ENCODE measurements around the gene KSR1. TPM values are rescaled to one million over a fixed set of nuclear protein-coding genes. Genes with fewer than 3 reads are reported as not detected.
"Not testable (repeated sequence)": the region's sequence is repeated elsewhere in the genome, so short reads cannot be mapped to it uniquely, and the experiment has no call there.

KSR1 gene
- total RNA-seq, 2 donors from 2014 or later, result 13.9 to 16.5 TPM

DNA sequence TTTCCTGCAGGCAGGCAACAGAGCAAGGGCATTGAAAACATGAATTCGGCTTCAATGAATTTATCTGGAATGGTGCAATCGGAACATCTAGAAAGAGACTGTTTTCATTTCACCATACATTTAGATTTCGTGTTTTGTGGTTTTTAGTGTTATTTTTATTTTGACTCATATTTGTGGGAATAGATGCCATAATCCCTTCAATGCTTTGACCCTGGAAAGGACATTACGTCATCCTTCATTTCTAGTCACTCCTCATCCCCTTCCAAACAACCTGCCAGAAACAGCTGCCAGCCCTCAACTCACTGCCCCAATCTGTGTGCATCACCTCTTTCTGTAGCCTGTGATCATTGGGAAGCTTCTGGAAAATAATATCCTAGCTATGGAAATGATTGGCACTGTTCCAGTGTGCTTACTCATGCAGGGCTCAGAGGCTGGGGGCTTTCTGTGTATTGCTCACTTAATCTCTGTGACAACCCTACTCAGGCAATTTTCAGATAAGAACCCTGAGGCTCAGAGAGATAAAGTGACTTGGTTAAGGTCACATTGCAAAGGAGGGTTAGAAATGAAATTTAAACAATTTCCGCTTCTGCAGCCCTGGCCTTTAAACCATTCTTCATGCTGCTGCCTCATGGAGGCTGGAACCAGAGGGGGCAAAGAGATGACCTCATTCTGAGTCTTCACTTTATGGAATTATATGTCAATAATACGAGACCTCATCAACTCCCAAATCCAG lies 9.5 kb upstream of the KSR1 start:
- no peak overlapping the region for H3K27ac ChIP-seq
- H3K9me3 ChIP-seq, result no peaks in the 10 kb centered on the region
- H3K4me1 ChIP-seq, result no peaks in the 10 kb centered on the region
- no peaks in the 10 kb centered on the region for H3K36me3 ChIP-seq
- intact Hi-C loops (cut with DNase I), result no loop called here
- TF ChIP-seq, protein P1, sequence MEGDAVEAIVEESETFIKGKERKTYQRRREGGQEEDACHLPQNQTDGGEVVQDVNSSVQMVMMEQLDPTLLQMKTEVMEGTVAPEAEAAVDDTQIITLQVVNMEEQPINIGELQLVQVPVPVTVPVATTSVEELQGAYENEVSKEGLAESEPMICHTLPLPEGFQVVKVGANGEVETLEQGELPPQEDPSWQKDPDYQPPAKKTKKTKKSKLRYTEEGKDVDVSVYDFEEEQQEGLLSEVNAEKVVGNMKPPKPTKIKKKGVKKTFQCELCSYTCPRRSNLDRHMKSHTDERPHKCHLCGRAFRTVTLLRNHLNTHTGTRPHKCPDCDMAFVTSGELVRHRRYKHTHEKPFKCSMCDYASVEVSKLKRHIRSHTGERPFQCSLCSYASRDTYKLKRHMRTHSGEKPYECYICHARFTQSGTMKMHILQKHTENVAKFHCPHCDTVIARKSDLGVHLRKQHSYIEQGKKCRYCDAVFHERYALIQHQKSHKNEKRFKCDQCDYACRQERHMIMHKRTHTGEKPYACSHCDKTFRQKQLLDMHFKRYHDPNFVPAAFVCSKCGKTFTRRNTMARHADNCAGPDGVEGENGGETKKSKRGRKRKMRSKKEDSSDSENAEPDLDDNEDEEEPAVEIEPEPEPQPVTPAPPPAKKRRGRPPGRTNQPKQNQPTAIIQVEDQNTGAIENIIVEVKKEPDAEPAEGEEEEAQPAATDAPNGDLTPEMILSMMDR (IDR thresholded peaks at IDR 0.05), result no peak
- no peak overlapping the region for H3K9ac ChIP-seq (ENCODE audit: low read depth in 2 of 2, low read length in 2 of 2)
- no peak overlapping the region for H3K4me3 ChIP-seq
- H3K27me3 ChIP-seq, result no peaks in the 10 kb centered on the region
- no peak for DNase-seq

DNA sequence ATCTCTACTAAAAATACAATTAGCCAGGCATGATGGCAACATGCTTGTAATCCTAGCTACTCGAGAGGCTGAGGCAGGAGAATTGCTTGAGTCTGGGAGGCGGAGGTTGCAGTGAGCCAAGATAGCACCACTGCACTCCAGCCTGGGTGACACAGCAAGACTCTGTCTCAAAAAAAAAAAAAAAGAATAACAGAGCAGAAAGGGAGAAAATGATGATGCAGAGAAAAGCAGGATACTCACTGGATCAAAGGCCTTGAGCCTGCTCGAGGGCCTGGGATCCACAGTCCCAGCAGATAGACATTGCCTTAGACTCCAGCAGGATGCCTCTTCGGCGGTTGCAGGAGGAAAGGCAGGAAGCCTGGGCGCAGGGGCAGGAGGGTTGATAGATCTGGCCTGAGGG lies 7.7 kb upstream of the KSR1 start:
- intact Hi-C loops (cut with DNase I); H3K27me3 ChIP-seq; H3K9ac ChIP-seq (ENCODE audit: low read depth in 2 of 2, low read length in 2 of 2); H3K36me3 ChIP-seq; H3K4me3 ChIP-seq; DNase-seq; H3K9me3 ChIP-seq; H3K4me1 ChIP-seq; H3K27ac ChIP-seq: not testable (repeated sequence)

DNA sequence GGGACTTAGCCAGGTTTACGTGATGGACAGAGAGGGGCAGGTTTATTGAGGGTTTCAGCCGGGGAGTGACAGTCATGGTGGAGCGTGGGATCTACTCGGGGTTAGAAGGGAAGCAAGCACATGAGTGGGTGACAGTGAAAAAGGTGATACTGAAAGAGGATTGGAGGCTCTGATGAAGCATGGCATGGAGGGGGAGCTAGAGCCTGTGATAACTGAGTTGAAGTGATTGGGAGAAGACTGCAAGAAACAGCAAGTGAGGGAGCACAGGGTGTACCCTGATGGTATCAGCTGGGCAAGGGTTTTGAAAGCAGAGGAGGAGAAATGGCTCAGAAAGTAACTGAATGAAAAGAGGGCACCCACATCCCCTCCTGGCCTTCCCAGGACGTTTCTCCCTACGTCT lies 6.7 kb upstream of the KSR1 start:
- H3K9ac ChIP-seq (ENCODE audit: low read depth in 2 of 2, low read length in 2 of 2), result no peak overlapping the region
- no peaks in the 10 kb centered on the region for H3K36me3 ChIP-seq
- no peaks in the 10 kb centered on the region for H3K9me3 ChIP-seq
- H3K27me3 ChIP-seq, result no peaks in the 10 kb centered on the region
- no peak overlapping the region for H3K4me3 ChIP-seq
- no peak for DNase-seq
- intact Hi-C loops (cut with DNase I), result no loop called here
- no peak overlapping the region for H3K27ac ChIP-seq
- no peaks in the 10 kb centered on the region for H3K4me1 ChIP-seq
- TF ChIP-seq, protein P1 (IDR thresholded peaks at IDR 0.05), result no peak

DNA sequence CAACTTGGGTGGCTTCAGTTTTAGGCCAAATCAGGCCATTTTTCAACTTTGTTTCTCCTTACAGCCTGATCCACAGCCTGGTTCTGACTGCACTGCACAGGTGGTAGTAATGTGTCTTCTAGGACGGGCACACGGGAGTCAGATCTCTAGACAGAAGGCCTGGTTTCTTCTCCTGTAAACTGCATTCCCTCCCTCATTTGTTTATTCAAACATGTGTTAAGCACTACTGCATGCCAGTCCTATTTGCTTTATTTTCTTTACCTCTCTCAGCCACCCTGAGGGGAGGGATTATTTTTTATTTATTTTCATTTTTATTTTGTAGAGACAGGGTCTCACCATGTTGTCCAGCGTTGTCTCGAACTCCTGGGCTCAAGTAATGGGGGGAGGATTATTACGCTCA lies 6.3 kb upstream of the KSR1 start:
- DNase-seq, result no peak
- Histone ChIP-seq H3K4me1 (no peaks in the 10 kb centered on the region), H3K27ac (no peak overlapping the region), H3K36me3 (no peaks in the 10 kb centered on the region), H3K9me3 (no peaks in the 10 kb centered on the region), H3K9ac (ENCODE audit: low read depth in 2 of 2, low read length in 2 of 2) (no peak overlapping the region), H3K4me3 (no peak overlapping the region), H3K27me3 (no peaks in the 10 kb centered on the region)
- intact Hi-C loops (cut with DNase I), result loop anchor here (10.0 kb wide), 1 partner anchor 115 kb away; no protein-coding TSS in a partner anchor
- TF ChIP-seq, protein P1 (IDR thresholded peaks at IDR 0.05), result no peak

DNA sequence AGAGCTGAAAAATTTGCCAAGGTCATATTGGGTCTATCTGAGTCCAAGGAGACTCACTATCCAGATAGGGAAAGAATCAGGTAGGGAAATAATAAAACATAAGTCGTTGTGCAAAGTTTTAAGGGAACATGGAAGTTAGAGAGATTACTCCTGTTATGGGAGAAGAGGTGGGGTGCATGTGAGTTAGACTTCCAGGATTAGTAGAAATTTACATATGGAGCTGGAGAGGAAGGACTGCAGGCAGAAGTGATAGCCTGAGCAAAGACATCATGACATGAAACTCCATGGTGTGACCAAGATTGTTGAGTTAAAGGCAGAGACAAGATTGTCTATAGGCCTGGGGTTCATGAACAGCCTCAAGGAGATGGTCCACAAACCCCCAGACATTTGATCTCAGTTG lies 5.8 kb upstream of the KSR1 start:
- intact Hi-C loops (cut with DNase I), result loop anchor here (10.0 kb wide), 1 partner anchor 114 kb away; no protein-coding TSS in a partner anchor
- no peak overlapping the region for H3K9ac ChIP-seq (ENCODE audit: low read depth in 2 of 2, low read length in 2 of 2)
- H3K36me3 ChIP-seq, result no peaks in the 10 kb centered on the region
- H3K27me3 ChIP-seq, result no peaks in the 10 kb centered on the region
- no peaks in the 10 kb centered on the region for H3K9me3 ChIP-seq
- no peak overlapping the region for H3K4me3 ChIP-seq
- H3K27ac ChIP-seq, result no peak overlapping the region
- DNase-seq, result no peak
- TF ChIP-seq, protein P1 (IDR thresholded peaks at IDR 0.05), result no peak
- H3K4me1 ChIP-seq, result no peaks in the 10 kb centered on the region

DNA sequence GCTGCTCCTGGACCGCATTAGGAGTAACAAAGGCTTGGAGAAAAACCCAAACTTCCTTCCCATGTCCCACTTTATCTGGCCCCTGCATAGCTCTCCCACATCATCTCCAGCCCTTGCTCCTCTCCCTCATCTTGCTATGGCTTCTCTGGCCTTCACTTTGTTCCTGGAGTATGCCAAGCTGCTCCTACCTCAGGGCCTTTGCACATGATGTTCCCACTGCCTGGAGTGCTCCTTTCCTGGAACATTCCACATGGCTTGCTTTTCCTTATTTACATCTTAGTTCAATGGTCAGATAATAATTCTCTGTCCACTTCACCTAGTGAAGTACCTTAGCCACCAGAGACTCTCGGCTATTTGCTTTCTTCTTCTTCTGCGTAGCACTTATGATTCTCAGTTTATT lies 4.3 kb upstream of the KSR1 start:
- Histone ChIP-seq H3K36me3 (no peaks in the 10 kb centered on the region), H3K9me3 (no peaks in the 10 kb centered on the region), H3K4me3 (no peak overlapping the region), H3K4me1 (no peaks in the 10 kb centered on the region), H3K9ac (ENCODE audit: low read depth in 2 of 2, low read length in 2 of 2) (no peak overlapping the region), H3K27ac (no peak overlapping the region), H3K27me3 (no peaks in the 10 kb centered on the region)
- intact Hi-C loops (cut with DNase I), result loop anchor here (10.0 kb wide), 1 partner anchor 113 kb away; no protein-coding TSS in a partner anchor
- TF ChIP-seq, protein P1 (IDR thresholded peaks at IDR 0.05), result no peak
- no peak for DNase-seq
